ENCODE results near the gene KLHL12.
"Not testable (repeated sequence)": the region's sequence is repeated elsewhere in the genome, so short reads cannot be mapped to it uniquely, and the experiment has no call there.

Gene KLHL12

DNA sequence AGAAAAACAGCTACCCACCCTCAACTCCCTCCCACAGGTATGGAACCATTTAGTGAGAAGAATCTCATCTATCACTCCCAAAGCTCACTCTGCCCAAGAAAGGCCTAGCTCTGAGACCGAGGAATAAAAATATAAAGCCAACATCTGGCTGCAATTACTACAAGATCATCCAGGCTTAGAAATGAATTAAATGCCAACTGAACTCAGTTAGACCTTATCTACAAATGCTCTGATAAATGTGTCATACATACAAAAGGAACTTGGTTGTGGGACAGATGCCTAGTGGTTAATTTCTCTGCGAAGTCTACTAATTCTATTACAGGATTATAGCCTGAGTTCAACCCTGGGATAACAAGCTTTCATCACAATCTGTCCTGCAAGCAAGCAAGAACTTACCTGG lies 24.4 kb upstream of the KLHL12 start:
- FAIRE-seq (no peak), DNase-seq (ENCODE audit: low spot score) (no peak)

DNA sequence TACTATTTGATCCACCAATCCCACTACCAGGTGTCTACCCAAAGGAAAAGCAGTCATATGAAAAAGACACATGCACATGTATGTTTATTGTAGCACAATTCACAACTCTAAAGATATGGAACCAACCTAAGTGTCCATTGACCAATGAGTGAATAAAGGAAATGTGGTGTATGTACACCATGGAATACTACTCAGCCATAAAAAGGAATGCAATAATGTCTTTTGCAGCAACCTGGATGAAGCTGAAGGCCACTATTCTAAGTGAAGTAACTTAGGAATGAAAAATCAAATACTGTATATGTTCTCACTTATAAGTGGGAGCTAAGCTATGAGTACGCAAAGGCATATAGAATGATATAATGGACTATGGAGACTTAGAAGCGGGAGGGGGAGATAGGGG lies 18.4 kb upstream of the KLHL12 start:
- DNase-seq (ENCODE audit: low spot score), result no peak
- no peak for FAIRE-seq

DNA sequence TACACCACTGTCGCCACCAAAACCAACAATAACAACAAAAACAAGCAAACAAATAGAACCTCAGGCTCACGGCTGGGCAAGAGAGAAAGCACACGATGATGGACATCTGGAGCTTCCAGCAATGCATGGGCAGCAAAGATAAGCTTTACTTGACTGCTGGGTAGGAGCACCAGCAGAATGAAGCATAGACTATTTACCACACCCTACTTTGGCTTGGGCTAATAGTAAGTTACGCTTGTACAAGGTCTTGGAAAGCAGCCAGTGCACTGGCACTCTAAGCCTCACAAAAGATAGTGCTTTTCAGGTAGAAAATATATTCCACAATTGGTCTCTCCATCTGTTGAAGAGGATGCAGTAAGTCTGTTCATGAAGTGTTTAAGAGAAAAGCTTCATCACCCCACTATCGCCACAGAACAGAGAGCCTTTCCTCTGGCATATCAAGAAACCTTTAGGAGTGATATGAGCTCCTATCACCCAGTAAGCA lies 17.4 kb upstream of the KLHL12 start:
- DNase-seq (ENCODE audit: low spot score) (no peak), FAIRE-seq (no peak)

DNA sequence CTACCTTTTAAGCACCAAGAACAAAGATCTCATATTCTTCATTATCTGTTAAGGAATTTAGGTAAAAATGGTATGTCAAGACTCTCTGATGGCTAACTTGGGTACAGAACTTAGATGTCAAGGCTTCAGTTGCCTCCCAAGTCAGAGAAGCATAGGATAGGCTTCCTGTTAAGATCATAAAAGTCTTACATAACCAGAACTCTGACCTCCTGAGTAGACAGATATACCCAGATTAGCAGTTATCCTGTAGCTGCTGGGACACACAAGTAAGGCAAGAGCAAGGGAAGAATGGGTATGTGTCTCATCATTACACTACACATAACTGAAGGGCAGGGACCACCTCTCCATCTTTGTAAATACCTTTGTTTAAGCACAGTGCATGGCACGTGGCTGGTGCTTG lies 15.4 kb upstream of the KLHL12 start:
- DNase-seq (ENCODE audit: low spot score) (no peak), FAIRE-seq (no peak)

DNA sequence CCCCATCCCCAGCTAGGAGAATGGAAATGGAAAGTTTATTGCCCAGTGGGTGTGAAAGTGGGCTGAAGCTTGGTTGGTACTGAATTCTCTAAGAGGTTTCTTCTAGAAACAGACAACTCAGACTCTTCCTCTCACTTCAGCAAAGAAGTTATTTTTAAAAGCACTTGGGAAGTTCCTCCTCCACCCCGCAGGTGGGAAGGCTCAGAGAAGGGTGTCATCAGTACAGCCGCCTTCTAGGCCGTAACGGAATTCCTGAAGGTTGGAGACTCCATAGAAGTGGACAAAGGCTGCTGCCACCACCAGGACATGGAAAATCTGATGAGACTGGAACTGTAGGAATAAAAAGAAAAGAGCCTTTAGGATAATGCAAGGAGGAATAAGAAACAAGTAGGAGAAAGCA lies 14.3 kb upstream of the KLHL12 start:
- FAIRE-seq, result no peak
- DNase-seq (ENCODE audit: low spot score), result no peak

DNA sequence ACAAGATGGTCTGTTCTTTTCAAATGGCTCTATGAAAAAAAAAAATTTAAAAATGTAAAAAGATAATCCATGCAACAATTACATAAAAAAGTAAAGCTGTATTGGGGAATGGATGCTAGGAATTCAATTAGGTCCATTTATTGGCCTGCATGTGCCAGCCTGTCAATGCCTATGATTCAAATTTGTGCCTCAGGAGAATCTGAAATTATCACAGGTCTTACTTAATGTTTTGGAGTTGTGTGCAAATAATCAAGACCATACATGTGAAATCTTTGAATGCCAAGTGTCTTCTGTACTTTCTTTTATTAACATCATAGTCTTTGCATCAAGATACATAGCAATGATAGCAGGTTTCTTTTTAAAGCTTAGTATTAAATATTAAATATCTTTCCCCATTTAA lies 13.5 kb upstream of the KLHL12 start:
- FAIRE-seq (no peak), DNase-seq (ENCODE audit: low spot score) (no peak)

DNA sequence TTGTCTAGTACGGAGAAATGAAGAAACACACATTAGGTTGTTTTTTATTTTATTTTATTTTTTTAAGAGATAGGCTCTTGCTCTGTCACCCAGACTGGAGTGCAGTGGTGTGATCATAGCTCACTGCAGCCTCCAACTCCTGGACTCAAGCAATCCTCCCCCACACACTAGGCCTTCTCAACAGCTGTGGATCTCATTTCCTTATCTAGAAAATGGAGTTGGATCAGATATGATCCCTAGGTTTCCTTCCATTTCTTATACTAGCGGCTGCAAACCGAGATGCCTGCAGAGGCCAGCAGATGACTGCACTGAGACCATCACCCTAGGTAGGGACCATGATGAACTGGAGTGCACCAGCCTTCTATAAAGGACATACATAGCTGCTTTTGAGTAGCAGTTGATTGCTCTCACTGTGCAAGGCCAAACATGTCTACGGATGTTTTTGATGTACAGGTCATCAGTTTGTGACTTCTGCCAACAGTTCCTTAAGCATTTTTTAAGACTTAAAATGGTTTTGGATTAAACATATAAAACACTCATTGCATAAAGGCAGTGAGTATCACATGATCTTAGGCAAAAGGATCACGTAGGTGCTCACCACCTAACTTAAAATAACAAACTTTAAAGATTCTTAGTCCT lies 11.4 kb upstream of the KLHL12 start:
- FAIRE-seq (no peak), DNase-seq (ENCODE audit: low spot score) (no peak)

DNA sequence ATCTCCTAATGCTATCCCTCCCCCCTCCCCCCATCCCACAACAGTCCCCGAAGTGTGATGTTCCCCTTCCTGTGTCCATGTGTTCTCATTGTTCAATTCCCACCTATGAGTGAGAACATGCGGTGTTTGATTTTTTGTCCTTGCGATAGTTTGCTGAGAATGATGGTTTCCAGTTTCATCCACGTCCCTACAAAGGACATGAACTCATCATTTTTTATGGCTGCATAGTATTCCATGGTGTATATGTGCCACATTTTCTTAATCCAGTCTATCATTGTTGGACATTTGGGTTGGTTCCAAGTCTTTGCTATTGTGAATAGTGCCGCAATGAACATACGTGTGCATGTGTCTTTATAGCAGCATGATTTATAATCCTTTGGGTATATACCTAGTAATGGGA lies 9.4 kb upstream of the KLHL12 start:
- not testable (repeated sequence) for DNase-seq (ENCODE audit: low spot score); FAIRE-seq

DNA sequence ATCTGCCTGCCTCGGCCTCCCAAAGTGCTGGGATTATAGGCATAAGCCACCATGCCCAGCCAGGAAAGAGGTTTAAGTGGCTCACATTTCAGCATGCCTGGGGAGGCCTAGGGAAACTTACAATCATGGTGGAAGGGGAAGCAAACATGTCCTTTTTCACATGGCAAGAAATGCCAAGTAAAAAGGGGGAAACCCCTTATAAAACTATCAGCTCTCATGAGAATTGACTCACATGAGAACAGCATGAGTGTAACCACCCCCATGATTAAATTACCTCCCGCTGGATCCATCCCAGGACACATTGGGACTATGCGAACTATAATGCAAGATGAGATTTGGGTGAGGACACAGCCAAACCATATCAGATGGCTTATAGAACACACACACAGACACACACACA lies 8.8 kb upstream of the KLHL12 start:
- FAIRE-seq (no peak), DNase-seq (ENCODE audit: low spot score) (no peak)

DNA sequence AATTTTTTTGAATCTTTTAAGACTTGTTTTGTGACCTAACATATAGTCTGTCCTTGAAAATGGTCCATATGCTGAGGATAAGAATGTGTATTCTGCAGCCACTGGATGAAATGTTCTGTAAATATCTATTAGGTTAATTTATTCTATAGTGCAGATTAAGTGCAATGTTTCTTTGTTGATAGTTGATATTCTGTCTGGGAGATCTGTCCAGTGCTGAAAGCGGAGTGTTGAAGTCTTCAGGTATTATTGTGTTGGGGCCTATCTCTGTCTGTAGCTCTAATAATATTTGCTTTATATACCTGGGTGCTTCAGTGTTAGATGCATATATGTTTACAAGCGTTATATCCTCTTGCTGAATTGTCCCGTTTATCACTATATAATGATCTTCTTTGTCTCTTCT lies 7.7 kb upstream of the KLHL12 start:
- FAIRE-seq (no peak), DNase-seq (ENCODE audit: low spot score) (no peak)

DNA sequence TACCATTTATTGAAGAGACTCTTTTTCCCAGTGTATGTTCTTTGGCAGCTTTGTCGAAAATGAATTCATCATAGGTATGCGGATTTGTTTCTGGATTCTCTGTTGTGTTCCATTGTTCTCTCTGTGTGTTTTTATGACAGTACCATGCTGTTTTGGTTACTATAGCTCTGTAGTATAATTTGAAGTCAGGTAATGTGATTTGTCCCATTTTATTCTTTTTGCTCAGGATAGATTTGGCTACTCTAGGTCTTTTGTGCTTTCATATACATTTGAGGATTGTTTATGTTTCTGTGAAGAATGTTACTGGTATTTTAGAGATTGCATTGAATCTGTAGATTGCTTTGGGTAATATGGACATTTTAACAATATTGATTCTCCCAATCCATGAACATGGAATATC lies 5.4 kb upstream of the KLHL12 start:
- FAIRE-seq, result no peak
- no peak for DNase-seq (ENCODE audit: low spot score)

DNA sequence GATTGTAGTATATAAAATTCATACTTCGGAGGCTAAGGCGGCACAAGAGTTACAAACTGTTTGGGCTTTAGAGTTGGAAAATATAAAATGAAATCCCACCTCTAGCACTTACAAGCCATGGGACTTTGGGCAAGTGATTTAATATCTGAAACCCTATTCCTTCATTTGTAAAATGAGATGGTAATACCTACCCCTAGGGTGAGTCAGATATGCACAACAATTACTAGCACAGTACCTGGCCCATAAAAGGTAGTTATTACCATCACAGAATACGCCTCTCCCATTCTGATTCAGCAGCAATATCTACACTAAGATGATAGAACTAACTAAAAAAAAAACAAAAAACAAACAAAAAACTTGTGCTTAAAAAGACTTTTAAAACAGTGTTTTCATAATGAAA lies 3.5 kb downstream of the KLHL12 start:
- DNase-seq (ENCODE audit: low spot score) (no peak), FAIRE-seq (no peak)

DNA sequence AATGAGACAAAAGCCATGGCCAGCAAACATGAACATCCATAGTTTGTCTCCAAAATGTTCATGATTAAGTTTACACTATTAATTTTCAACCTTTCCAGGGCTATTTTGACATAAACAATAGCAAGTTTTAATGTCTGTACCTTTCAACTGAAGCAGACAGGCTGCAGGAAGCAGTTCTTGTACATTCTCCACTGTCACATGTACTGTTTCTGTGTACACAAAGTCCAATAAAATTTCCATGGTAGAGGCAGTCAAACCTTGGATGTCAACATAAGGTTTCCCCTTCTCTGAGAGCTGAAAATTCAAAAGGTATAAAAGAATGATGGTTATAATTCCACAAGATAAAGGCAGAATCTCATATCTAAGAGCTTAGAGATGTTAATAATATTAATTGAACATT lies 7.4 kb downstream of the KLHL12 start:
- DNase-seq (ENCODE audit: low spot score), result no peak
- no peak for FAIRE-seq

DNA sequence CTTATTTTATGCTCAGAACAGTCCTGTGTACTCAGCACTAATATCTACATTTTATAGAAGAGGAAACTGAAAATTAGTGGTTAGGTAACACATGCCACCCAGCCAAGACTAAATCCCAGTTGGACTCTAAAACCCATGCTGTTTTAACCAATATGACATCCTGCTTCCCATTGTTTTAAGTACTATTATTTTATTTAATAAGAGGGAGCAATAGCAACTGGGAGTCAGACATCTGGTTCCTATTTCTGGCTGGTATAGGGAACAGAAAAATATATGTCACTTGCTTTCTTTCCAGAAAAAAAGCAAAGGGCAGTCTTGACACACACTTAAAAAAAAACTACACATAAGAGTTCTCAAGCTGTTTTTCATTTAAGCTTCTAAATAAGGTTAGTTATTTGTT lies 11.9 kb downstream of the KLHL12 start:
- no peak for FAIRE-seq
- no peak for DNase-seq (ENCODE audit: low spot score)

DNA sequence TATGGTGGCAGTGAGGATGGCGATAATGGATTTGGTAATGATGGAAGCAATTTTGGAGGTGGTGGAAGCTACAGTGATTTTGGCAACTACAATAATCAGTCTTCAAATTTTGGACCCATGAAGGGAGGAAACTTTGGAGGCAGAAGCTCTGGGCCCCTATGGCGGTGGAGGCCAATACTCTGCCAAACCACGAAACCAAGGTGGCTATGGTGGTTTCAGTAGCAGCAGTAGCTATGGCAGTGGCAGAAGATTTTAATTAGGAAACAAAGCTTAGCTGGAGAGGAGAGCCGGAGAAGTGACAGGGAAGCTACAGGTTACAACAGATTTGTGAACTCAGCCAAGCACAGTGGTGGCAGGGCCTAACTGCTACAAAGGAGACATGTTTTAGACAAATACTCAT lies 14.6 kb downstream of the KLHL12 start:
- not testable (repeated sequence) for DNase-seq (ENCODE audit: low spot score); FAIRE-seq

DNA sequence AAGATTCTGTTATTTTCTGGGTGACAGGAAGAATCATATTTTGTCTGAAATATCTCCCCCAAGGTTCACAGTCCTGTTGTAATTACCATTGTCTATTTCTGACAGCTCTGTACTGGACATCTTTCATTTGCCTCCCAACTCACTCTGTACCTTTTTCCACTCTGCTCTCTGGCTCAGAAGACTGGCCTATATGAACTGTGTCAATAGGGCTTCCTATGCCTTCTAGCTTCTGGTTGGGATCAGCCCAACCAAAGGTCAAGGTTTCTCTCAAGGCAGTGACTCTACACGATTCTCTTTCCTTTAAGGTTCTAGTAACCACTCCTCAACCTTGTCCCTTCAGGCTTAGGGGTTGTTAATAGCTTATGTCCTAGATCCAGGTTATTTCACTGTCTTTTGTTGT lies 17.5 kb downstream of the KLHL12 start:
- FAIRE-seq, result no peak
- DNase-seq (ENCODE audit: low spot score), result no peak

DNA sequence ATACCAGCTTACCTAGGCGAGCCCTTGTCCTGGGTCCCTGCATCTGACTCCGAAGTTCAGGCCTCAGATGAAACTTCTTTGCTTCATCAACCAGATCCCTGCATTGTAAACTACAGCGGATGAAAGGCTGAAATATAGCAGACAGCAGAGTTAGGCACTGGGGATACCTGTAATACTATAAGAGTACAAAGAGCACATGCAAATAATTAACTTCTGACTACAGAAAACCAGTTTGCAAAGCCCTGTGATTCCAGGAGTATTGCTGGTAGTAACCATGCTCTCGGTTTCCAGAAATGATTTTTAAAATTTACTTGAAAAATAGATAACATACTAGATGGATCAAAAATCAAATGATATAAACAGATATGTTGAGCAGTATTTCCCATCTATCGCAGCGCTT lies 18.0 kb downstream of the KLHL12 start:
- DNase-seq (ENCODE audit: low spot score) (no peak), FAIRE-seq (no peak)

DNA sequence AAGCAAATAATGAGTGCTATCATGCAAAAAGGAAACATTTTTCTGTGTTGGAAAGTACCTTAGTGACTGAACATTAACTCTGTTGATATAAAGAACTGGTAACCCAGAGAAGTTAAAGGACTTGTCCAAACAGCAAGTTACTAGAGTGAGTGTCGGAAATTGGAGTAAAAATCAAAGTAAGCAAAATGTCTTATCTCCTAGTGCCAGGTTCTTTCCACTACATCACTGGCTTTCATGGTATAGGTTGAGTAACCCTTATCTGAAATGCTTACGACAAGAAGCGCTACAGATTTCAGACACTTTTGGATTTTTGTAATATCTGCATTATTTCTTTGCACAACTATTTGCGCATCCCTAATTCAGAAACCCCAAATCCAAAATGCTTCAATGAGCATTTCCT lies 21.7 kb downstream of the KLHL12 start:
- DNase-seq (ENCODE audit: low spot score) (no peak), FAIRE-seq (no peak)

DNA sequence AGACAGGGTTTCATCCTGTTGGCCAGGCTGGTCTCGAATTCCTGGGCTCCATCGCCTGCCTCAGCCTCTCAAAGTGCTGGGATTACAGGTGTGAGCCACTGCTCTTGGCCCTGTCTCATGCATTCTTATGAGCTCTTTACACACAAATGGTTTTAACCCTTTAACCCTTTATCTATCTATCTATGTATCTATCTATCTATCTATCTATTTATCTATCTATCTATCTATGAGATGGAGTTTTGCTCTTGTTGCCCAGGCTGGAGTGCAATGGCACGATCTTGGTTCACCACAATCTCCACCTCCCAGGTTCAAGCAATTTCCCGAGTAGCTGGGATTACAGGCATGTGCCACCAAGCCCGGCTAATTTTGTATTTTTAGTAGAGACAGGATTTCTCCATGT lies 23.2 kb downstream of the KLHL12 start:
- not testable (repeated sequence) for FAIRE-seq; DNase-seq (ENCODE audit: low spot score)

DNA sequence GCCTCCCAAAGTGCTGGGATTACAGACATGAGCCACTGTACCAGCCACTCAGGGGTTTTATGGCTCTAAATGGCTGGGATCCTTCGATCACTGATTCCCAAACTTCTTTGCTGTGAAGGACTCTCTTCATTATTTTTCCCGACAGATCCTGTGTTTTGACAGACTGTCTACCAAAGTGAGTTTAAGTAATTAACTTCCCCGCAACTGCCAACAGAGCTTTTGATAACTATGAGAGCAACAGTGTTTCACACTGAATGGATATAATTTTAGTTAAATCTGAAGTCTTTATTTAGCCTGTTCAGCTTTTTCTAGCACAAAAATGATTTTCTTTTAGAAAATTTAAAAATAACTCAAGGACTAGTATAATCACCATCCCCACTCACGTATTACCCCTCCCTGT lies 25.5 kb downstream of the KLHL12 start:
- DNase-seq (ENCODE audit: low spot score) (no peak), FAIRE-seq (no peak)

DNA sequence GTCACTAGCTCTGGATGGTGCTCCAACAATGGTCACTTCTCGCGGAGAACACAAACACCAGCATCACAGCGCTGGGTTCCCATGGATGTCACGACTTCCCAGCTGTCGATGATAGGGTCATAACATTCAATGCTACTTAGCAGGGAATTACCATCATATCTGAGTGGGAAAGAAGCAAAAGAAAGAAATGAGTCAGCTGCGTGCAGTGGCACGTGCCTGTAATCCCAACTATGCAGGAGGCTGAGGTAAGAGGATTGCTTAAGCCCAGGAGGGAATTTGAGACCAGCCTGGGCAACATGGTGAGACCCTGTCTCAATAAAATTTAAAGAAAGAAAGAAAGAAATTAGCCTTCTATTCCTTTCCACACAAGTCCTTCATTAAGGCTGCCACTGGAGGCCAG lies 34.5 kb downstream of the KLHL12 start:
- FAIRE-seq, result no peak
- no peak for DNase-seq (ENCODE audit: low spot score)

DNA sequence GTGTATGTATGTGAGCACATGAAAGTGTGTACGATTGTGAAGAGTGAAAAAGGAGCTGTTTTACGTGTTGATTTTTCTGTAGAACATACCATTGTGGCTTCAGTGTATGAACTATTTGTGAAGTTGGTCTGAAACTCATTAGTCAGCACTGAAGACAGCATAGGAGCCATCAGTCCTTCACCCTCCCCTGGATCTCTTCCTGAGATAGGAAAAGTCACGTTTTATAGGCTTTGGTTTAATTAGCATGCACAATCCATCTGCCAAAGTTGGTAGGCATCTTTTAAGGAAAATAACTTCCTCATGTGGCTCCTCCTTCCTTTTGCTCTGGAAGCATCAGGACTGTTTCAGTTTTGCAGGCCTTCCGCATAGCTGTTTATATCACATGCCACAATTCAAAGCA lies 36.6 kb downstream of the KLHL12 start:
- no peak for DNase-seq (ENCODE audit: low spot score)
- no peak for FAIRE-seq

DNA sequence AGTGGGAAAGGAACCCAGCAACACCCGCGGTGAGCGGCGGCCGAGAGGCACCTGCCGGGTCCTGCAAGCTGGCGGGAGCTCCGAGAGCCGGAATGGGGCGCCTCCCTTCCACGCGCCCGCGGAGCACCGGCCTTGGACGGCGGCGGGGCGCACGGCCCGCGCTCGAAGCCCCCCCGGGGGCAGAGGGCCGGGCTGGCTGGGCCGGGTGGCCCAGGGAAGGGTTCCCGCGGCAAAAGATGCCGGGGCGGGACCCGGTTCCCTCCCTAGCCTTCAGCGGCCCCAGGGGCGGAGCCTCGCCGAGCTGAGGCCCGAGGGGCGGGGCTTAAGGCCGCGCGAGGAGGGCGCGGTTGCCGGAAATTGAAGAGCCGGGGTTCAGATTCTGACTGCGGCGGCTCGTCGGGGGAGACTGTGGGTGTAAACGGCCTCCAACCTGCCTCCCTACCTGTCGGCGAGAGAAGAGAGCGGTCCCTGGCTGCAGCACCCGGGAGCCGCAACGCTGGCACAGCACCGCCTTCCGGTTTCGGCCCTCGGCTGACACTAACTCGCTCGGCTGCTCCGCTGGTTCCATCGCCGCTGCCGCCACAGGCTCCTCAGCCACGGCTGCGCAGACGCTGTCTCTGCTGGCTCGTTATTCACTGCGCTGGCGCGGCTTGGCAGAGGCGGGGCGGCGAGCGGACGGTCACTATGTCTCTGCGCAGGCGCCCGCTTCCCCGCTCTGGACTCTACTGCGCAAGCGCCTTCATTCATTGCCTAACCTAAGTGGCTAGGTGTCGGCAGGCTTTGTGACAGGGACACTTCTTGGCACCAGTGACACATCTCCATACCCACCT lies 38.3 kb downstream of the KLHL12 start, which contains the start of gene RABIF:
Gene RABIF (minus strand): TSS at position 619 of the 830 bp plus-strand sequence. CDS start 51 bp downstream, at position 568.
- FAIRE-seq, result peak; percentile 51
- DNase-seq (ENCODE audit: low spot score), result peak; percentile 92

Measured in RCC 7860 (cell line).